ENCODE results near the gene PDE6C.

DNA sequence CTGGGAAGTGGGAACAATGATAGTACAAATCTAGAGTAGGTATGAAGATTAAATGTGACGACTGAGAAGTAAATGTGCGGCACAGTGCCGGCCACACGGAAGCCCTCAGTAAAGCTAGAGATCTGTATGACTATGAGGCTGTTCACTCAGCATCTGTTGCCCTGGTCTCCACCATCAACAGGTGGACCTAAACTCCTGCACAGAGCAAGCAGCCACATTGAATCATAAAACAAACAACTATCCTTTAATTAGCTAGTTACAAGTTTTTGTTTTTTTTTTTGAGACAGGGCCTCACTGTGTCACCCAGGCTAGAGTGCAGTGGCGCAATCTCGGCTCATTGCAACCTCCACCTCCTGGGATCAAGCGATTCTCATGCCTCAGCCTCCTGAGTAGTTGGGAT is 27.9 kb upstream of the PDE6C start:
- TF ChIP-seq POU5F1 (IDR thresholded peaks at IDR 0.05; ENCODE audit: low read depth, low read length) (no peak), CTCF (IDR thresholded peaks at IDR 0.05; ENCODE audit: control extremely low read depth in 1 of 3, insufficient read depth in 1 of 3, low read depth in 1 of 3, low read length in 3 of 3) (no peak), EGR1 (IDR thresholded peaks at IDR 0.05; ENCODE audit: borderline replicate concordance, low read depth, low read length) (no peak)

Data from H1 (cell line).